GM23338 (cell line): ENCODE results near the gene KRT9.

Source experiments
- CREB1 ChIP-seq: fragments of 250-450 bp; sonication (Bioruptor Pico); IDR thresholded peaks from 2 replicates; pipeline ENCODE4 v1.5.0; 2020; ENCODE audit warnings: low read depth, mild to moderate bottlenecking, moderate library complexity
- CTCF ChIP-seq, 2 experiments: fragments of 200-600 bp in 1 of 2; sonication (generic) in 1 of 2; conservative IDR thresholded peaks; 2 replicates each; pipeline versions ENCODE4 v1.5.1 to v1.6.1; 2016 to 2017; ENCODE audit warnings: antibody characterized with exemption in 2 of 2, low read depth in 2 of 2, mild to moderate bottlenecking in 2 of 2, moderate library complexity in 1 of 2
- ETS1 ChIP-seq: IDR thresholded peaks from 2 replicates; pipeline ENCODE4 v1.6.1; 2016; ENCODE audit warnings: antibody characterized with exemption
- EZH2 ChIP-seq: fragments of 200-600 bp; sonication (generic); IDR thresholded peaks from one replicate; pipeline ENCODE4 v1.8.0; 2017; ENCODE audit warnings: antibody characterized with exemption, mild to moderate bottlenecking, low read depth; ENCODE audit not compliant: unreplicated experiment
- EZH2phosphoT487 ChIP-seq: fragments of 200-600 bp; sonication (generic); IDR thresholded peaks from one replicate; pipeline ENCODE4 v1.8.1; 2018; ENCODE audit warnings: antibody characterized with exemption; ENCODE audit not compliant: unreplicated experiment
- JUNB ChIP-seq: IDR thresholded peaks from one replicate; pipeline ENCODE4 v1.6.1; 2016; ENCODE audit warnings: antibody characterized with exemption; ENCODE audit not compliant: unreplicated experiment
- NANOG ChIP-seq: IDR thresholded peaks from 2 replicates; pipeline ENCODE4 v1.6.1; 2016; ENCODE audit warnings: antibody characterized with exemption, borderline replicate concordance
- POLR2AphosphoS5 ChIP-seq: IDR thresholded peaks from 2 replicates; pipeline ENCODE4 v1.6.1; 2016; ENCODE audit warnings: antibody characterized with exemption, low read depth
- REST ChIP-seq: IDR thresholded peaks from one replicate; pipeline ENCODE4 v1.6.1; 2018; ENCODE audit warnings: antibody characterized with exemption; ENCODE audit not compliant: unreplicated experiment
- ZNF114 ChIP-seq: fragments of 250-450 bp; sonication (Bioruptor Pico); IDR thresholded peaks from 2 replicates; pipeline ENCODE4 v1.5.0; 2020; ENCODE audit warnings: mild to moderate bottlenecking, moderate library complexity
- TF ChIP-seq, protein P1 (sequence below): fragments of 250-450 bp; sonication (Bioruptor Pico); IDR thresholded peaks from 2 replicates; pipeline ENCODE4 v1.5.0; 2020; ENCODE audit warnings: mild to moderate bottlenecking, moderate library complexity

GRCh38 chr17:41586863-41587495, 15.1 kb upstream of the KRT9 start, which contains the start of gene KRT14:
- TF ChIP-seq CTCF (conservative IDR thresholded peaks at IDR 0.05; ENCODE audit: low read depth in 2 of 2) (no peak), POLR2AphosphoS5 (no peak), CREB1 (CRISPR knock-in tag) (no peak), EZH2 (no peak), EZH2phosphoT487 (no peak), JUNB (no peak), REST (no peak), ETS1 (no peak), NANOG (no peak), ZNF114 (CRISPR knock-in tag) (no peak)
- TF ChIP-seq, protein P1, sequence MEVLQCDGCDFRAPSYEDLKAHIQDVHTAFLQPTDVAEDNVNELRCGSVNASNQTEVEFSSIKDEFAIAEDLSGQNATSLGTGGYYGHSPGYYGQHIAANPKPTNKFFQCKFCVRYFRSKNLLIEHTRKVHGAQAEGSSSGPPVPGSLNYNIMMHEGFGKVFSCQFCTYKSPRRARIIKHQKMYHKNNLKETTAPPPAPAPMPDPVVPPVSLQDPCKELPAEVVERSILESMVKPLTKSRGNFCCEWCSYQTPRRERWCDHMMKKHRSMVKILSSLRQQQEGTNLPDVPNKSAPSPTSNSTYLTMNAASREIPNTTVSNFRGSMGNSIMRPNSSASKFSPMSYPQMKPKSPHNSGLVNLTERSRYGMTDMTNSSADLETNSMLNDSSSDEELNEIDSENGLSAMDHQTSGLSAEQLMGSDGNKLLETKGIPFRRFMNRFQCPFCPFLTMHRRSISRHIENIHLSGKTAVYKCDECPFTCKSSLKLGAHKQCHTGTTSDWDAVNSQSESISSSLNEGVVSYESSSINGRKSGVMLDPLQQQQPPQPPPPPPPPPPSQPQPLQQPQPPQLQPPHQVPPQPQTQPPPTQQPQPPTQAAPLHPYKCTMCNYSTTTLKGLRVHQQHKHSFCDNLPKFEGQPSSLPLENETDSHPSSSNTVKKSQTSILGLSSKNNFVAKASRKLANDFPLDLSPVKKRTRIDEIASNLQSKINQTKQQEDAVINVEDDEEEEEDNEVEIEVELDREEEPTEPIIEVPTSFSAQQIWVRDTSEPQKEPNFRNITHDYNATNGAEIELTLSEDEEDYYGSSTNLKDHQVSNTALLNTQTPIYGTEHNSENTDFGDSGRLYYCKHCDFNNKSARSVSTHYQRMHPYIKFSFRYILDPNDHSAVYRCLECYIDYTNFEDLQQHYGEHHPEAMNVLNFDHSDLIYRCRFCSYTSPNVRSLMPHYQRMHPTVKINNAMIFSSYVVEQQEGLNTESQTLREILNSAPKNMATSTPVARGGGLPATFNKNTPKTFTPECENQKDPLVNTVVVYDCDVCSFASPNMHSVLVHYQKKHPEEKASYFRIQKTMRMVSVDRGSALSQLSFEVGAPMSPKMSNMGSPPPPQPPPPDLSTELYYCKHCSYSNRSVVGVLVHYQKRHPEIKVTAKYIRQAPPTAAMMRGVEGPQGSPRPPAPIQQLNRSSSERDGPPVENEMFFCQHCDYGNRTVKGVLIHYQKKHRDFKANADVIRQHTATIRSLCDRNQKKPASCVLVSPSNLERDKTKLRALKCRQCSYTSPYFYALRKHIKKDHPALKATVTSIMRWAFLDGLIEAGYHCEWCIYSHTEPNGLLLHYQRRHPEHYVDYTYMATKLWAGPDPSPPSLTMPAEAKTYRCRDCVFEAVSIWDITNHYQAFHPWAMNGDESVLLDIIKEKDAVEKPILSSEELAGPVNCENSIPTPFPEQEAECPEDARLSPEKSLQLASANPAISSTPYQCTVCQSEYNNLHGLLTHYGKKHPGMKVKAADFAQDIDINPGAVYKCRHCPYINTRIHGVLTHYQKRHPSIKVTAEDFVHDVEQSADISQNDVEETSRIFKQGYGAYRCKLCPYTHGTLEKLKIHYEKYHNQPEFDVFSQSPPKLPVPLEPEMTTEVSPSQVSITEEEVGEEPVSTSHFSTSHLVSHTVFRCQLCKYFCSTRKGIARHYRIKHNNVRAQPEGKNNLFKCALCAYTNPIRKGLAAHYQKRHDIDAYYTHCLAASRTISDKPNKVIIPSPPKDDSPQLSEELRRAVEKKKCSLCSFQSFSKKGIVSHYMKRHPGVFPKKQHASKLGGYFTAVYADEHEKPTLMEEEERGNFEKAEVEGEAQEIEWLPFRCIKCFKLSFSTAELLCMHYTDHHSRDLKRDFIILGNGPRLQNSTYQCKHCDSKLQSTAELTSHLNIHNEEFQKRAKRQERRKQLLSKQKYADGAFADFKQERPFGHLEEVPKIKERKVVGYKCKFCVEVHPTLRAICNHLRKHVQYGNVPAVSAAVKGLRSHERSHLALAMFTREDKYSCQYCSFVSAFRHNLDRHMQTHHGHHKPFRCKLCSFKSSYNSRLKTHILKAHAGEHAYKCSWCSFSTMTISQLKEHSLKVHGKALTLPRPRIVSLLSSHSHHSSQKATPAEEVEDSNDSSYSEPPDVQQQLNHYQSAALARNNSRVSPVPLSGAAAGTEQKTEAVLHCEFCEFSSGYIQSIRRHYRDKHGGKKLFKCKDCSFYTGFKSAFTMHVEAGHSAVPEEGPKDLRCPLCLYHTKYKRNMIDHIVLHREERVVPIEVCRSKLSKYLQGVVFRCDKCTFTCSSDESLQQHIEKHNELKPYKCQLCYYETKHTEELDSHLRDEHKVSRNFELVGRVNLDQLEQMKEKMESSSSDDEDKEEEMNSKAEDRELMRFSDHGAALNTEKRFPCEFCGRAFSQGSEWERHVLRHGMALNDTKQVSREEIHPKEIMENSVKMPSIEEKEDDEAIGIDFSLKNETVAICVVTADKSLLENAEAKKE (CRISPR knock-in tag) = no peak
